Stimulated activated naive CD4-positive, alpha-beta T cell treated with Interleukin-2 at 50 U/mL for 16 hours (primary cell): Measurements from ENCODE around the gene SLC39A1.
A peak's percentile ranks its signal among the peaks of the same experiment; 100 is the strongest.

Source experiments
- DNase-seq: peaks from one replicate; lab custom pipeline; 2025; lab: John Stamatoyannopoulos, UW

SLC39A1 gene

GRCh38 chr1:153976819-153977249, 13.5 kb upstream of the SLC39A1 start:
- DNase-seq: no peak

- DNase-seq: no peak
Observed at GRCh38 chr1:153973525-153973924, 10.2 kb upstream of the SLC39A1 start.

GRCh38 chr1:153973071-153973470, 9.7 kb upstream of the SLC39A1 start:
- DNase-seq: no peak

GRCh38 chr1:153970346-153970745, 7.0 kb upstream of the SLC39A1 start:
- DNase-seq: no peak

GRCh38 chr1:153968972-153969371, 5.6 kb upstream of the SLC39A1 start:
- no peak for DNase-seq

- no peak for DNase-seq
Observed at GRCh38 chr1:153968408-153968807, 5.1 kb upstream of the SLC39A1 start.

GRCh38 chr1:153968000-153968363, 4.6 kb upstream of the SLC39A1 start:
- no peak for DNase-seq

- peak; percentile 82 for DNase-seq
Observed at GRCh38 chr1:153967107-153967999, 4.0 kb upstream of the SLC39A1 start, which contains the start of gene CREB3L4. Gene CREB3L4 (plus strand): TSS chr1:153967902. CDS start chr1:153968526, 624 bp downstream.

- DNase-seq: no peak
Observed at GRCh38 chr1:153963850-153964331, 554 bp upstream of the SLC39A1 start.

- no peak for DNase-seq
Observed at GRCh38 chr1:153962088-153963029, 978 bp downstream of the SLC39A1 start.

GRCh38 chr1:153961421-153961820, 1.9 kb downstream of the SLC39A1 start:
- DNase-seq: no peak

- DNase-seq: no peak
Observed at GRCh38 chr1:153960206-153960605, 3.1 kb downstream of the SLC39A1 start.

- DNase-seq: no peak
Observed at GRCh38 chr1:153959454-153959853, 3.9 kb downstream of the SLC39A1 start.

- DNase-seq: no peak
Observed at GRCh38 chr1:153958961-153959260, 4.4 kb downstream of the SLC39A1 start.

- peak; percentile 97 for DNase-seq
Observed at GRCh38 chr1:153958111-153958960, 5.0 kb downstream of the SLC39A1 start, which contains the start of gene CRTC2. Gene CRTC2 (minus strand): TSS chr1:153958612. CDS start chr1:153958497, 115 bp downstream.

GRCh38 chr1:153957744-153958110, 5.6 kb downstream of the SLC39A1 start:
- peak; percentile 34 for DNase-seq

- no peak for DNase-seq
Observed at GRCh38 chr1:153956997-153957715, 6.2 kb downstream of the SLC39A1 start.

GRCh38 chr1:153954826-153955225, 8.5 kb downstream of the SLC39A1 start:
- no peak for DNase-seq

GRCh38 chr1:153953859-153954365, 9.4 kb downstream of the SLC39A1 start:
- DNase-seq: no peak

GRCh38 chr1:153951801-153952200, 11.5 kb downstream of the SLC39A1 start:
- no peak for DNase-seq

- DNase-seq: no peak
Observed at GRCh38 chr1:153951183-153951582, 12.2 kb downstream of the SLC39A1 start.
